CD4-positive, alpha-beta T cell treated with Interleukin-12 subunit alpha and Interleukin-12 subunit beta, for 1 hour (primary cell): Measurements from ENCODE around the gene CFAP46.
"Not testable (repeated sequence)": the region's sequence is repeated elsewhere in the genome, so short reads cannot be mapped to it uniquely, and the experiment has no call there.

Experiments used
- DNase-seq: peaks from one replicate; pipeline ENCODE4 v3.0.0-alpha.2; 2020

Gene CFAP46

DNA sequence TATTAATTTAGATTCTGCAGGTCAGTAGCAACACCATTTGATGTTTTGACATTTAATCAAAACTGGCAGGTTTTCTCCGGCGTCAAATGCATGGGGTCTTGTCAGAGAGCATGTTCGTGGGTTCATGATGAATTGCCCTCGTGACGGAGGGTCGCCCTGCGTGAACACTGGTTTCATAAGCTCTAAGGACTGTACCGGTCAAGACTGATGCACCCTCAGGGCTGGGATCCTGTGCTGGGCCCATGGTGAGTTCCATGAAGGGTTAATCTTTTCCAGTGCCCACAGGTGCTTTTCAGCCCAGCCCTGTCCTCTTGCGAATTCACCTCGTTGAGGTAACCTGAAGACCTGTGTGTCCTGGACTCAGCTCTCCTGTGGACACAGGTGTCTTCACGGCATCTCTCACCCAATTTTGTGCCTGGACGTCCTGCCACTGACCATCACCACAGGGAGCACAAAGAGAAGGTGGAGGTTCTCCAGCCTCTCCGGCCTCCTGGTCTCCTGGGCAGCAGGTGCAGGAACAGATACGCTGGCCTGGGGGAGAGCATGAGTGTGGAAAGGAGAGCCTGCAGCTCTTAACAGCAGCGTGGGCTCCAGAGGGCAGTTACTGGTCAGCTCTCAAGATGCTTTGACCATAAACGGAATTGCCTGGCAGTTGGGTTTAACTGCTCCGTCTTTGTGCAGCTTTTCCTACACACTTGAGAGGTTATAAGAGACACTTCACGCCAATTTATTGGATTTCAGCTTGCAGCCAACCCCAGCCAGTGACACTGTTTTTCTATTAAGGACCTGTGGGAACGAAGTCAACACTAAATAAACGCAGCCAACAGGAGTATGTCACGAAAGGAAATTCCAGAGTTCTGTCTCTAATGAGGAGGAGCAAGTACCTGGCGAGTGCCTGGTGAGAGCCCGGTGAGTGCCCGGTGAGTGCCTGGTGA lies 37.4 kb upstream of the CFAP46 start:
- no peak for DNase-seq

DNA sequence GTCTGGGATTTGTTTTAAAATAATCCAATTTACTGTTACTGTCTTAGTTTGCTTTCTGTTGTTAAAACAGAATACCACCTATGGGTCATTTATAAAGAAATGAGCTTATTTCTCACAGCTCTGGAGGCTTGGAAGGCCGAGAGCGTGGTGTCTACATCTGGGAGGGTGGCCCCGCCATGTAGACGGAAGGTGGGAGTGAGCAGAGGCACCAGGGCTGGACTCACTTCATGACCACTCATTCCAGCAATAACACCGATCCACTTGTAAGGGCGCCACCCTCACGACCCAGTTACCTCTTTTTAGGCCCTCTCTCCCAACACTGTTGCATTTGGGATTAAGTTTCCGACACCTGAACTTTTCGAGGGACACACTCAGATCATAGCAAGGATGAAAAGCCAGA lies 36.2 kb upstream of the CFAP46 start:
- no peak for DNase-seq

DNA sequence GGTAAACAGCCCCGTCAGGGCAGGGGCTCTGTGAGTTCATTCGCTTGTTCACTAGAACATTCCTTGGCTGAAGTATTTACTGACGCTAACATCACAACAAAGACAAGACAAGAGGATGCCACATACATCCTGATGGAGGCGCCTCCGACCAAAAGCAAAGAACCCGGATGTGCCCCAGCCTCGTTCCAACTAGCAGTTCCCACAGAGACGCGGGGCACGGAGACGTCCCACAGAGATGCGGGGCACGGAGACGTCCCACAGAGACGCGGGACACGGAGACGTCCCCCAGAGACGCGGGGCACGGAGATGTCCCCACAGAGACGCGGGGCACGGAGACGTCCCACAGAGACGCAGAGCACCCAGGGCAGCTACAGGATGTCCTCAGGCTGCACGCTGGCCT lies 35.4 kb upstream of the CFAP46 start:
- no peak for DNase-seq

DNA sequence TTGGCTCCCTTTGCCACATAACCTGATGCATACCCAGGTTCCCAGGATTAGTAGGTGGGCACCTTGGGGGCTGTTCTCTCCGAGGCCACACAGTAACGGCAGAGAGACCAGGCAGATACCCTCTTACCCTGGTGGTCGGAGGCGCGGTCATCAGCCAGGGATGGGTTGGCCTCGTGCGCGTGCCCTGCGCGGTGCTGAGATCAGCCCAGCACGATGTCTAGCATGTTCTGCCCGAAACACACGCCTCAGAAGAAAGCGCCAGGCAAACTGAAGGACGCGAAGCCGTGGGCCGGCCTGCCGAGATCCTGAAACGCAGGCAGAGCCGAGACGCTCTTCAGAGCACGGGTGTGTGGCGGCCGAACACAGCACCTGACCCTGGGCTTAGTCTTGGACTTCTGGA lies 34.7 kb upstream of the CFAP46 start:
- no peak for DNase-seq

DNA sequence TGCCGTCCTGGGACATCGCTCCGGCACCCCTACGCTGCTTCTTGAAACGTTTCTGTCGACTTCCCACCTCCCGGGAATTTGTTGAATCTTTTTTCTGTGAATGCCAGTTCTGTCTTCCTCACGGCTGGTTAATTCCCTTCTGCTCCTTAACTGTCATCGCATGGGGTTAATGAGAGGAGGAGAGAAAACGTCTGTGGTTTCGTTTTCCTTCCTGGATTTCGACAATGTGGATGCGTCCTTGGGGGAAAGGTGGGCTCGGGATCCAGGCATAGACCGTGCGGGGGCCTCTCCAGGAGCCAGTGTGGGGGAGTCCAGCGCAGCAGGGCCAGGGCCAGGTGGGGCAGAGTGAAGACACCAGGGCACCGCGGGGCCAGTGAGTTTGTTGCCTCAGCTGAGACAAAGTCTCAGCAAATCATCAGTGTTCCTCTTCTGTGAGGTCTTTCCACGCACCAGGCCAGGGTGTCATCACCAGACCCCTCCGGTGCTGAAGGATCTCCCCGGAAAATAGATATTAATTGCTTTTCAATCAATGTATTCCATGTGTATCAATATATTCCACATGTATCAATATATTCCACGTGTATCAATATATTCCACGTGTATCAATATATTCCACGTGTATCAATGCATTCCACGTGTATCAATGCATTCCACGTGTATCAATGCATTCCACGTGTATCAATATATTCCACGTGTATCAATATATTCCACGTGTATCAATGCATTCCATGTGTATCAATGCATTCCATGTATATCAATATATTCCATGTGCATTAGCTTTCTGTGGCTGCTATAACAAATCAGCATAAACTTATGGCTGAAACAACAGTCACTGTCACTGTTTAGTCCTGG lies 33.7 kb upstream of the CFAP46 start:
- no peak for DNase-seq

DNA sequence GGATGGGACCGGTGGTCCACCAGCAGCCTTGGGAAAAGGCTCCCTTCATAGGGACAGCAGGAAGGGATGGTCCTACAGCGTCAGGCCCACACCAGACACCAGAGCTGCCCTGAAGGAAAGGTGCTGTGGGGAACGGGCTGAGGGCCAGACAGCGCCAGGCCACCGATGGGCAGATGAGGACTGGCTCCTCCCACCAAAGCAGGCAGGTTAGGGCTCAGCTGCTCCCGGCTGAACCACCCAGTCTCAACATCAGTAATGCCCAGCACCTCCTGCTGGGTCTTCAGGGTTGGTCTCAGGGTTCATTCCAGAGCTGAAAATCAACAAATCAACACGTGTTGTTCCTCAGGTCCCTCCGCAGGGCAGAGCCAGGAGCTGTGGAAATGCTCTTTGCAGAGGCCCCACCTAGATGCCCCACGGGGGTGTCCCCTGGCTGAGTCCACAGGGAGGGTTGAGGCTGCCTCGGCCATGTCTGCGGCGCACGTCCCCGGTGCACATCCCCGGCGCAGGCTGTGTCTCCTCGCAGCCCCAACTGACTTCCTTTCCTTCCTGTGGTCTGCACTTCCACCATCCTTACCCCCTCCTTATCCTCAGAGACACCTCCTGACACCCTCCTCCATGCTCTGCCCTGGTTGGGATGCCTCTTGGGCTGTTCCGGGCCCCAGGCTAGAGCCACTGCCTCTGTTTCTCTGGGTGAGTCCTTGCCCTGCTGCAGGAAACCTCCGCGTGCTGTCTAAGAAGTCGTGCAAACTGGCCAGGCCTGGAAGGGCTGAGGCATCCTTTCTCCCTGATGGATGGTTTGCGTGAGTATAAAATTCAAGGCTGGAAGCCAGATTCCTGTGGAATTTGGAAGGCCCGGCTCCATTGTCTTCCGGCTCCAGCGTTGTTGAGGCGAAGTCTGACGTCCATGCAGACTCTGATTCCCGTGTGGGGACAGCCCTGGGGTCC lies 32.8 kb upstream of the CFAP46 start:
- DNase-seq: no peak

DNA sequence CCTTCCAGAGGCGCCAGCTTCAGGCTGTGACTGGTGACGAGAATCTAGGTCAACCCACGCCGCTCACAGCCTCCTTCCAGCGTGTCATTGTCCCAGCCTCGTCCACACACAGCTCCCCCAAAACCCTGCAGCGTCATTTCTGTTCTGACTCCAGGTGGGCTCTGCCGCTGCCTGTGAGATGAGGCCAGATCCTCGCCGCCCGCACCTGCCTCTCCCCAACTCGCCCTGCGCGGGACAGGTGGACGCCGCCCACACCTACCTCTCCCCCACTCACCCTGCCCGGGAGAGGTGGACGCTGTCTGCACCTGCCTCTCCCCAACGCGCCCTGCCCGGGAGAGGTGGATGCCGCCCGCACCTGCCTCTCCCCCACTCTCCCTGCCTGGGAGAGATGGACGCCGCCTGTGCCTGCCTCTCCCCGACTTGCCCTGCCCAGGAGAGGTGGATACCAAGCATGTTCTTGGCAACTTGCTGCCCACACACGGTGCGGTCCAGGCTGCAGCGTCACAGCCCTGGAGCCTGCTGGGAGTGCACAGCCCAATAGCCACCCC lies 32.0 kb upstream of the CFAP46 start:
- no peak for DNase-seq

DNA sequence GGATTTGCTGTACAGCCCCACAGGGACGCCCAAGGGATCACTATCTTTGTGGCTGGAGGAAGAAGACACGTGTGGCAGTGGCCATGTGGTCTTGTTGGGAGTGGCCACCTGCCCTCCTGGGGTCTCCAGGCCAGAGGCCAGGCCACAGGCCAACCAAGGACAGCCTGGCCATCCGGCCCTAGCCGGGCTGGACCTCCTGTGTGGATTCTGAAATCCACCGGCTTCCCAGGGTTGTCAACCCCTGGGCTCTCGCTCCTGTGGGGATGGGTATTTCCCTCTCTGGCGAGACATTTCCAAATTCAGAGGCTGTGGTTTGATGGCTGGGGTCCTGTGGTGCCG lies 31.5 kb upstream of the CFAP46 start:
- DNase-seq: no peak

DNA sequence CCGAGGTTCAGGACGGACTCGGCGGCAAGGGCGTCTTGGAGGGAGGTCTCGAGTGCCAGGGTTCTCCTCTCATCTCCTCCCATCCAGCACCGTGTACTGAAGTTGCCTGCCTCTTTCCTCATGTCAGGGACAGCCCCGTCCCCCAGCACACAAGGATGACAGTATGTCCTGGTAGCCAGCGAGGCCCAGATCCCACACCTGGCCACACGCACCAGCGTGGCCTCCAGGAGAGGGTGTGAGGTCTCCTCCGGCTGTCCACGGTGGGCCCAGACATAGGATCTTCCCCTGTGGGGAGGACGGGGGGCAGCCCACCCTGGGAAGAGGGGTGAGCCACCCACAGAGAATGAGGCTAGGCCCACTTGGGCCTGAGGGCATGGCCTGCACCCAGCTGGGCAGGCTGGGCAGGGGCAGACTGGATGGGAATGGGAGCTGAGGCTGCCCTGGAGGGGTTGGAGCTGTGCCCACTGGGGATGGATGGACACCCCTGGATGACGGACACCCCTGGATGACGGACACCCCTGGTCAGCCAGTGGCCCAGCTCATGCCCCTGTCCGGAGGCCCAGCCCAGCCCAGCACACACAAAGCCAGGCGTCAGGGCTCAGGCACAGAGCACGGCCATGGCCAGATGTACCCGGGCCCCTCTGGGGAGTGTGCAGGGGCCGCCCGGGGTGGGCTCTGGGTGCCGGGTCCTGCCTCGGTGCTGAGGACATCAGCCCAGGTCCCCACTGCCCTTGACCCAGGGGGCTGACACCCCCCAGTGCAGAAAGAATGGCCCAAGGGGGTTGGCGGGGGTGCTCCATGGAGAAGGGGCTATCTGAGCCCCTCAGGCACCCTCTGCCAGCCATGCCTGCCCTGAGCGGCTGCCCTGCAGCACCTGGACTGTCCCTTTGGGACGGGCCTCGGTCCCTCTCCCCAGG lies 30.9 kb upstream of the CFAP46 start:
- DNase-seq: no peak

DNA sequence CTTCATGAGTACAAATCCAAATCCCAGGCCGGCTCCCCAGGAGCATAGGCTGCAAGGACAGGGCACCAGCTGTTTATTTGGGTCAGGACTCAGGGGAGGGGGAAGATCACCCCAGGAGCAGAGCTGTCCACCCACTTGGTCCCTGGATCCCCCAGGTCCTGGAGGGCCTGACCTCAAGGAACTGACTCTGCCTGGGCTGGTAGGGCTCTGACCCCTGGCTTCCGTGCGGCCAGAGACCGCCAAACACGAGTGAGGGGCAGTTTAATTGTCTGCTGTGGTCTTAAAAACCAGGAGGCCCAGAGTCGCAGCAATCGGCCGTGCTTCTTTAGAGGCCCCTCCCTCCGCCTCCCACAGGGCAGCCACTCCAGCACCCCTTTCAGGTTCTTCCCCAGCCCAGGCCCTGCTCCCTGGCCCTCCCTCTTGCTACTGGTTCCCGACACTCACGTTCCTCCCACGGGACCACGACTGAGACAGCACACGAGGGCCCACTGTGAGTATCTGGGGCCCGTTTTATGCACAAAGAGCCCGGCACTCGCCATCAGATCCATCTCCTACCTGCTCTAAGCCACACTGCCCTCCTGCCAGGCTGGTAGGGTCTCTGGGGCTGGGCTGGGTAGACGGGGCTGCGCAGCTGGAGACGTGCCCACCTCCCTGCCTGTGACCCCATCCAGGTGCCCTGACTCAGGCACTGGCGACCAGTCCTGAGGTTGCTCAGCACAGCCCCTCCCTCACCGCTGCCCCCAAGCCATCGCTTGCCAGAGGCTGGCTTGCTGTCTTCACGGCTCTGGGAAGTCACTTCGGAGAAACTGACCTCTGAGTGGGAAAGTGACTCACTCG lies 30.0 kb upstream of the CFAP46 start:
- no peak for DNase-seq

DNA sequence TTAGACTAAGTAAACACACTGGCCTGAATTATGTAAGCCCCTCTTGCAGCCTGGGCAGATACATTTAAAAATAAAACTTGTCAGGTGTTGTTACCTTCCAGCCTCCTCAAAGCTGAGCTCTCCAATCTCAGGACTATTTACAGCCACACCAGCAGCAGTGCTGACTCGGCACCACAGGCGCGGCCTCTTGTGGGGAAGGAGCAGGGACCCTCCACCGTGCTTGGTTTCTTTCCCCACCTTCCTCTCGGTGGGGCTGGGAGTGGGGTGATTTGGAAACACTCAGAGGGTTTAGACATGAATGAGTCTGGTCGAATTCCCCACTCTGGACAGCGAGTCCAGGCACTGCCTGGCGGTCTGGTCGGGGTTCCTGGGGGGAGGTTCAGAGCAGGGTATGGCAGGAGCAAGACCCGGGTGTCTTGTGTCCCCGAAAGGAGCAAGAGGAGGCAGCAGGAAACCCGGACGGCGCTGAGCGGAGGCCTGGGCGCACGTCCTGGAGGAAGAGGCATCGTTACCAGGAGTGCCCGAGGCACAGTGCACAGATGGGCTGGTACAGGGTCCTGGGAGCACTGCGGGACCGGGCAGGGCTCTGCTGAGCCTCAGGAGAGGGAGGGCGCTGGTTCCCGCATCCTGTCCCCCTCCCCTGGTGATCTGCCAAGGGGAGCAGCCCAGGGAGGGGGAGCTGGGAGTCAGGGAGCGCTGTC lies 29.2 kb upstream of the CFAP46 start:
- no peak for DNase-seq

DNA sequence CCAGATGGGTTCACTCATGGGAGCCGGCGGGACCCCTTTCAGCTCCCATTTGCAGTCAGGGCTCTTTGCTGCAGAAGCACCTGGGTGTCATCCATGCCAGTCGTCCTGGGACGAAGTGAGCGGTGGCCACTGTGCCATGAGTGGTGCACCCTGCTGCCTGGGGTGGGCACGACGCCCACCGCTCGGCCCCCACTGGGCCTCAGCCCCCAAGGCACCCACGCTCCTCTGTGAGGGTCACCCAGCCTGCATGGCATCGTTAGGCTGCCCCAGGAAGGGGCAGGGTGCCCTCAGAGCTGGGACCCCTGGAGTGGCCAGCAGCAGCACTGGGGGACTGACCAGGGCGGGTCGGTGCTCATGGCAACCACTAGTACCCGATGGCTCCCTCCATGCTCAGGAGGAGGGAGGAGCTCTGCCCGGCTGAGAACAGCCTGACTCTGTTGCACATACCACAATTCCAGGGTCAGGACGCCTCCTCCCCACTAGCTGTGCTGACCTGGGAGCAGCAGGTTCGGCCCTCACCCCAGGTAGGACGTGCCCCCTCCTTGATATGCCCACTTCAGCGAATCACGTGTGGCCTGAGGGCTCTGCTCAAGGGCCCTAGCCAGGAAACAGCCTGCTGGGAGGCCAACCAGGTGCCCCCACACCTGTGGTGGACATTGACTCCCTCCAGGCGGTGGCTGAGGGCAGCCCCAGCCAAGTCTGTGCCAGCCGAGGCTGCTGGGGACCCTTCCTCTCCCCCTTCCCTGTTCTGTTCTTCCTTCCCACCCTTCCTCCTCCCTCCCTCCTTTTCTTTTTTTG lies 28.5 kb upstream of the CFAP46 start:
- no peak for DNase-seq

DNA sequence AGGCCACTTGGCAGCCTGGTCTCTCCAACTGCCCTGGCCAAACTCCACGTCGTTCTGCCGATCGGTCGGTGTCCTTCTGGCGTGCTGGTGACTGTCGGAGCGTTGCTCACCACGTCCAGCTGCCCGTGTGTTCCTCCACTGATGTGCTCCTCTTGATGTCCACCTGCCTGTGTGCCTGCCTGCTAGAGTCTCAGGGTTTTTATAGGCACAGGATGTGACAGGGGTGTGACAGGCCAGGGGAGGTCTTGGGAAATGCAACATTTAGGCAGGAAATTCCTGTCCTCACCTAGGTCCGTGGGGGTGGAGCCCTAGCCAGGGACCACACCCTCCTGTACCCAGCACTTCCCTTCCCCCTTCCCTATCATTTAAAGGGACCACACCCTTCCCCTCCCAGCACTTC lies 25.2 kb upstream of the CFAP46 start:
- DNase-seq: no peak

DNA sequence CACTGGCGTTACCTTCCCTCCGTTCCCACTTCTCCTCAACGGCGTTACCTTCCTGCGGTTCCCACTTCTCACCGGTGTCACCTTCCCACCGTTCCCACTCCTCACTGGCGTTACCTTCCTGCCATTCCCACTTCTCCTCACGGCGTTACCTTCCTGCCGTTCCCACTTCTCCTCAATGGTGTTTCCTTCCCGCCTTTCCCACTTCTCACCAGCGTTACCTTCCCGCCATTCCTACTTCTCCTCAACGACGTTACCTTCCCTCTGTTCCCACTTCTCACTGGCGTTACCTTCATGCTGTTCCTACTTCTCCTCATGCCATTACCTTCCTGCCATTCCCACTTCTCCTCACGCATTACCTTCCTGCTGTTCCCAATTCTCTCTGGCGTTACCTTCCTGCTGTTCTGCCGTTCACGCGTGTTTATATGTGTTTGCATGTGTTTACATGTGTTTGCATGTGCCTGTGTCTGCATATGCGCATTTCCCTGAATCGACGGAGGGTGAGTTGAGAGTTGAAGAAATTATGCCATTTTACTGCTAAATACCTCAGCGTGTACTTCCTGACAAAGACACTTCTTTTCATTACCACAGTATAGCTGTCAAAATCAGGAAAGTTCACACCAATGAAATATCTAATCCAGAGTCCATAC lies 23.2 kb upstream of the CFAP46 start:
- DNase-seq: no peak

DNA sequence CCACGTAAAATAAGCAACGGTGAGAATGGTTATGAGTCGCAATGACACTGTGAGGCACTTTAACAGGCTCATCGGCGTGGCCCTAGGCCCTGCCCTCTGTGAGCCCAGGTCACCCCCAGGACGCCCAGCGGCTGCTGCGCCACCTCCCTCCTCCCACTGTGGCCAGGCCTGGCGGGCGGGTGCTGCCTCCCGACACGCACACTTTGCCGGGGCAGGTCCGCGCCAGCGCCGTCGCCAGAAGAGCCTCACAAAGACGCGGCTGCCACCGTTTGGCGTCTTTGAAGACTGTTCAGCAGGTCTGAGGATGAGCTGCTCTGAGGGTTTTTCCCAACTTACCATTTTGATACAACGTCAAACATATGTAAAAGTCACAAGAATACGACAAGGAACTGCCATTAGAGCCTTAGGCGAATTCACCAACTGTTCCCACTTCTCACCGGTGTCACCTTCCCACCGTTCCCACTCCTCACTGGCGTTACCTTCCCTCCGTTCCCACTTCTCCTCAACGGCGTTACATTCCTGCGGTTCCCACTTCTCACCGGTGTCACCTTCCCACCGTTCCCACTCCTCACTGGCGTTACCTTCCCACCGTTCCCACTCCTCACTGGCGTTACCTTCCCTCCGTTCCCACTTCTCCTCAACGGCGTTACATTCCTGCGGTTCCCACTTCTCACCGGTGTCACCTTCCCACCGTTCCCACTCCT lies 22.5 kb upstream of the CFAP46 start:
- DNase-seq: not testable (repeated sequence)

DNA sequence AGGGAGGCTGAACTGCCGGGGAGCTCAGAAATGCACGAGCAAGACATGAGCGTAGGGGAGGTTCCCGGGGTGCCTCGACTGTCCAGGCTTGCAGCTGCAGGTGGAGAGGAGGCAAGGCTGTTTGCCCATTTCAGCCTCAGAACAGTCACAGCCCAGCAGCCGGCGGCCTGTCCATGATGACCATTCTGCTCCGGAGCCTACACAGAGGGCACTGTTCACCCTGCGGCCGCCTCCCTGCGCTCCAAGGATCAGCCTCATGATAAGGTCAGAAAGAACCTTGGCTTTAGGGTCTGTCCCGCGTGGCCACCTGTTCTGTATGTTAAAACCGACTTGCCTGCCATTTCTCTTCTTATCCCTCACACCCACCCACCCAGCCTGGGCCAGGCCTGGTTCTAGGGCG lies 21.9 kb upstream of the CFAP46 start:
- no peak for DNase-seq

DNA sequence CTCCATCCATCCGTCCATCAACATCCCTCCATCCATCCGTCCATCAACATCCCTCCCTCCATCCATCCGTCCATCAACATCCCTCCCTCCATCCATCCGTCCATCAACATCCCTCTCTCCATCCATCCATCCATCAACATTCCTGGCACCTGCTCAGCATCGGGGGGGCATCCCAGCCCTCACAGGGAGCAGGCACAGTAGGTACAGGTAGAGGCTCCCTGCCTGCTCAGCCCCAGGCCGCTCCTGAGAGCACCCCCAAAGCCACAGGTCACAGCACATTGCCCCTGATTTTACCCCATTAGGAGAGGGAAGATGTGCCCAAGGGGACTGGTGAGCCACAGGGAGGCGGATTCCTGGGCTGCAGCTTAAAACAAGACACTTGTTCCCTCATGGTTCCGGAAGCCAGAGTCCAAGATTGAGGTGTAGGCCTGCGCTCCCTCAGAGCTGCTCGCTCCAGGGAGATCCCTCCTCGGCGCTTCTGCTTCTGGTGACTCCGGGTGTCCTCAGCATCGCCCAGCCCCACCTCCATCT lies 21.1 kb upstream of the CFAP46 start:
- no peak for DNase-seq
